GM21576 (cell line): ENCODE data around the gene PCSK2.

Experiments
- ATAC-seq: cut with Tn5 transposase; IDR thresholded peaks from one replicate; pipeline ENCODE4 v1.9.1; 2021; ENCODE audit warnings: mild to moderate bottlenecking, moderate library complexity; ENCODE audit not compliant: unreplicated experiment

Gene PCSK2

GRCh38 chr20:17391127-17391771, 164.4 kb downstream of the PCSK2 start:
- ATAC-seq = no peak

GRCh38 chr20:17394411-17394810, 167.6 kb downstream of the PCSK2 start:
- no peak for ATAC-seq

GRCh38 chr20:17395729-17396128, 168.9 kb downstream of the PCSK2 start:
- ATAC-seq = no peak

- ATAC-seq = no peak
Observed at GRCh38 chr20:17399303-17399985, 172.6 kb downstream of the PCSK2 start.

GRCh38 chr20:17403461-17403860, 176.6 kb downstream of the PCSK2 start:
- no peak for ATAC-seq

- no peak for ATAC-seq
Observed at GRCh38 chr20:17406051-17406590, 179.3 kb downstream of the PCSK2 start.

GRCh38 chr20:17407550-17407949, 180.7 kb downstream of the PCSK2 start:
- ATAC-seq = no peak

- no peak for ATAC-seq
Observed at GRCh38 chr20:17417225-17417624, 190.4 kb downstream of the PCSK2 start.

GRCh38 chr20:17418737-17419136, 191.9 kb downstream of the PCSK2 start:
- ATAC-seq = no peak

- no peak for ATAC-seq
Observed at GRCh38 chr20:17419479-17420041, 192.7 kb downstream of the PCSK2 start.

- ATAC-seq = no peak
Observed at GRCh38 chr20:17421493-17421892, 194.7 kb downstream of the PCSK2 start.

GRCh38 chr20:17423782-17424181, 196.9 kb downstream of the PCSK2 start:
- no peak for ATAC-seq

- ATAC-seq = no peak
Observed at GRCh38 chr20:17427638-17428037, 200.8 kb downstream of the PCSK2 start.

GRCh38 chr20:17430125-17430950, 203.5 kb downstream of the PCSK2 start:
- no peak for ATAC-seq

GRCh38 chr20:17431621-17432364, 205.0 kb downstream of the PCSK2 start:
- ATAC-seq = no peak

- ATAC-seq = no peak
Observed at GRCh38 chr20:17436664-17437063, 209.8 kb downstream of the PCSK2 start.

- ATAC-seq = no peak
Observed at GRCh38 chr20:17437251-17437650, 210.4 kb downstream of the PCSK2 start.

- no peak for ATAC-seq
Observed at GRCh38 chr20:17438436-17439039, 211.7 kb downstream of the PCSK2 start.

GRCh38 chr20:17439616-17440296, 212.9 kb downstream of the PCSK2 start:
- ATAC-seq = no peak

- ATAC-seq = no peak
Observed at GRCh38 chr20:17441745-17442144, 214.9 kb downstream of the PCSK2 start.
